HCT116 (cell line): ENCODE data around the gene PHACTR4. TPM values are rescaled to one million over a fixed set of nuclear protein-coding genes. Genes with fewer than 3 reads are reported as not detected.

Experiments used
- ATAC-seq: fragments of 200-7000 bp; cut with Tn5 transposase; 2 replicates; pipeline ENCODE4 v1.9.1; 2020; ENCODE audit warnings: mild to moderate bottlenecking, moderate library complexity
- BruUV-seq: library from RNA; stranded (reverse); fragments of 400-500 nt; replicated peaks from 2 replicates; lab custom pipeline; 2021; lab: Mats Ljungman, UMichigan
- CTCF ChIA-PET: fragments of 300-600 bp; sonication (Branson Sonifier 250); formaldehyde crosslinking; loops from one replicate; lab custom pipeline; 2021; ENCODE audit warnings: antibody characterized with exemption; lab: Charles Lee
- POLR2A ChIA-PET: fragments of 300-600, 350-600 bp; sonication (Branson Sonifier 250); formaldehyde crosslinking; loops from one replicate; lab custom pipeline; 2021; ENCODE audit warnings: antibody characterized with exemption; lab: Charles Lee
- RAD21 ChIA-PET, 2 experiments: fragments of 300-600 bp; sonication (Branson Sonifier 250); formaldehyde crosslinking; loops; one replicate each; lab custom pipeline; 2023; ENCODE audit warnings: low total read pairs in 2 of 2; ENCODE audit not compliant: uncharacterized antibody in 2 of 2, unreplicated experiment in 2 of 2, low non-redundant PET in 1 of 2; lab: Charles Lee
- DNase-seq: peaks from one replicate; pipeline ENCODE4 v3.0.0-alpha.2; 2010; ENCODE audit warnings: low read depth, low spot score
- H2AFZ ChIP-seq: fragments of 200-600 bp; shearing (Covaris generic), sonication (generic); 2 replicates; pipeline ENCODE4 v1.6.1; 2017; ENCODE audit warnings: low read depth, mixed run types, mixed read lengths, antibody characterized with exemption, low read length; ENCODE audit not compliant: poor library complexity, severe bottlenecking
- H3K27ac ChIP-seq: 2 replicates; pipeline ENCODE4 v1.5.1; 2012; ENCODE audit warnings: low read depth, low read length
- H3K27me3 ChIP-seq: fragments of 200-600 bp; sonication (generic); 2 replicates; pipeline ENCODE4 v1.6.1; 2016; ENCODE audit warnings: mixed run types, low read length, mixed read lengths; ENCODE audit not compliant: insufficient read depth
- H3K36me3 ChIP-seq, 2 experiments: fragments of 200-500 bp in 1 of 2; fragments of 200-600 bp in 1 of 2; sonication (Bioruptor generic) in 1 of 2; sonication (generic) in 1 of 2; 2 replicates each; pipeline versions ENCODE4 v1.5.1 to v1.6.1; 2014 to 2016; ENCODE audit warnings: low read length in 2 of 2, inconsistent platforms in 1 of 2, mixed read lengths in 1 of 2, mixed run types in 1 of 2; ENCODE audit not compliant: insufficient read depth in 2 of 2, control insufficient read depth in 1 of 2
- H3K4me1 ChIP-seq, 2 experiments: fragments of 200-600 bp in 1 of 2; sonication (generic) in 1 of 2; 2 replicates each; pipeline versions ENCODE4 v1.5.1 to v1.6.1; 2012 to 2017; ENCODE audit warnings: low read length in 2 of 2, inconsistent platforms in 1 of 2, mild to moderate bottlenecking in 1 of 2, mixed read lengths in 1 of 2, mixed run types in 1 of 2, moderate library complexity in 1 of 2; ENCODE audit not compliant: insufficient read depth in 2 of 2, control insufficient read depth in 1 of 2
- H3K4me2 ChIP-seq: fragments of 200-600 bp; sonication (generic); 2 replicates; pipeline ENCODE4 v1.6.1; 2017; ENCODE audit warnings: mixed run types, low read length, mixed read lengths
- H3K4me3 ChIP-seq, 2 experiments: fragments of 200-600 bp in 1 of 2; sonication (generic) in 1 of 2; replicated peaks in 1 of 2; 2 replicates each; pipeline ENCODE4 v1.5.1; 2011 to 2016; ENCODE audit warnings: low read length in 2 of 2, control low read depth in 1 of 2, low read depth in 1 of 2, mild to moderate bottlenecking in 1 of 2, mixed read lengths in 1 of 2, mixed run types in 1 of 2
- H3K79me2 ChIP-seq: fragments of 200-600 bp; sonication (generic); 2 replicates; pipeline ENCODE4 v1.6.1; 2017; ENCODE audit warnings: mild to moderate bottlenecking, mixed run types, low read length, moderate library complexity, mixed read lengths; ENCODE audit not compliant: insufficient read depth
- H3K9ac ChIP-seq: fragments of 200-600 bp; sonication (generic); 2 replicates; pipeline ENCODE4 v1.6.1; 2016; ENCODE audit warnings: low read length, mixed read lengths
- H3K9me2 ChIP-seq: fragments of 200-600 bp; sonication (generic), shearing (Covaris generic); 2 replicates; pipeline ENCODE4 v1.6.1; 2017; ENCODE audit warnings: mixed run types, mild to moderate bottlenecking, moderate library complexity; ENCODE audit not compliant: insufficient read depth
- H3K9me3 ChIP-seq, 2 experiments: fragments of 200-500 bp in 1 of 2; fragments of 200-600 bp in 1 of 2; sonication (Bioruptor generic) in 1 of 2; sonication (generic) in 1 of 2; 2 replicates each; pipeline ENCODE4 v1.6.1; 2014 to 2017; ENCODE audit warnings: low read length in 2 of 2, mixed read lengths in 2 of 2, inconsistent platforms in 1 of 2, low read depth in 1 of 2, mild to moderate bottlenecking in 1 of 2, mixed run types in 1 of 2, moderate library complexity in 1 of 2; ENCODE audit not compliant: control insufficient read depth in 1 of 2, insufficient read depth in 1 of 2
- H4K20me1 ChIP-seq: fragments of 200-600 bp; sonication (generic), shearing (Covaris generic); 2 replicates; pipeline ENCODE4 v1.6.1; 2017; ENCODE audit warnings: mixed run types, mild to moderate bottlenecking, moderate library complexity; ENCODE audit not compliant: insufficient read depth
- CBX3 ChIP-seq: IDR thresholded peaks from 2 replicates; pipeline ENCODE4 v1.6.1; 2012; ENCODE audit warnings: low read depth
- CEBPB ChIP-seq: IDR thresholded peaks from 2 replicates; pipeline ENCODE4 v1.6.1; 2012; ENCODE audit warnings: low read depth
- CTCF ChIP-seq, 3 experiments: fragments of 200-600 bp in 1 of 3; sonication (generic) in 1 of 3; IDR thresholded peaks in 2 of 3; conservative IDR thresholded peaks in 1 of 3; 2 replicates each; pipeline ENCODE4 v1.5.1; 2012 to 2017; ENCODE audit warnings: low read depth in 2 of 3, low read length in 2 of 3, antibody characterized with exemption in 1 of 3, borderline replicate concordance in 1 of 3, control low read depth in 1 of 3, mild to moderate bottlenecking in 1 of 3, mixed read lengths in 1 of 3, mixed run types in 1 of 3, moderate library complexity in 1 of 3; ENCODE audit not compliant: insufficient read depth in 1 of 3
- EGR1 ChIP-seq: IDR thresholded peaks from 2 replicates; pipeline ENCODE4 v1.6.1; 2012; ENCODE audit warnings: low read depth
- ELF1 ChIP-seq: IDR thresholded peaks from 2 replicates; pipeline ENCODE4 v1.6.1; 2012; ENCODE audit warnings: low read depth, borderline replicate concordance
- EZH2 ChIP-seq: fragments of 200-600 bp; sonication (generic); IDR thresholded peaks from 2 replicates; pipeline ENCODE4 v1.6.1; 2017; ENCODE audit warnings: antibody characterized with exemption, mixed run types
- JUND ChIP-seq: IDR thresholded peaks from 2 replicates; pipeline ENCODE4 v1.6.1; 2012
- MAX ChIP-seq: IDR thresholded peaks from 2 replicates; pipeline ENCODE4 v1.6.1; 2012
- POLR2A ChIP-seq: IDR thresholded peaks from 2 replicates; pipeline ENCODE4 v1.7.0; 2011; ENCODE audit warnings: borderline replicate concordance; ENCODE audit not compliant: insufficient read depth, insufficient read length; ENCODE audit errors: extremely low read depth
- RAD21 ChIP-seq: IDR thresholded peaks from 2 replicates; pipeline ENCODE4 v1.6.1; 2012; ENCODE audit warnings: low read depth, mild to moderate bottlenecking
- REST ChIP-seq: IDR thresholded peaks from 2 replicates; pipeline ENCODE4 v1.6.1; 2012; ENCODE audit warnings: low read depth
- SIN3A ChIP-seq: IDR thresholded peaks from 2 replicates; pipeline ENCODE4 v1.6.1; 2012; ENCODE audit warnings: low read depth
- SRF ChIP-seq: IDR thresholded peaks from 2 replicates; pipeline ENCODE4 v1.6.1; 2012; ENCODE audit warnings: low read depth
- YY1 ChIP-seq: IDR thresholded peaks from 2 replicates; pipeline ENCODE4 v1.6.1; 2011; ENCODE audit warnings: low read length, low read depth, moderate library complexity, mild to moderate bottlenecking; ENCODE audit not compliant: insufficient replicate concordance; ENCODE audit errors: extremely low read depth
- ZFX ChIP-seq: fragments of 450-650 bp; IDR thresholded peaks from 2 replicates; pipeline ENCODE4 v1.6.1; 2017
- ZNF274 ChIP-seq: fragments of 200-500 bp; sonication (Bioruptor generic); IDR thresholded peaks from 2 replicates; pipeline ENCODE4 v1.6.1; 2014; ENCODE audit warnings: mild to moderate bottlenecking, low read depth, low read length, inconsistent platforms
- intact Hi-C: fragments of 100-400 bp; cut with micrococcal nuclease; formaldehyde crosslinking; loops from 2 replicates; pipeline ENCODE4 v1.10.0; 2022
- total RNA-seq: library from RNA; stranded (reverse); gene quantifications from one replicate; pipeline ENCODE4 v1.2.1, GENCODE V29; 2021; ENCODE audit not compliant: unreplicated experiment
- TF ChIP-seq, protein P1 (sequence below): IDR thresholded peaks from 2 replicates; pipeline ENCODE4 v1.6.1; 2011; ENCODE audit warnings: mild to moderate bottlenecking, low read length, moderate library complexity; ENCODE audit not compliant: insufficient replicate concordance; ENCODE audit errors: extremely low read depth
- TF ChIP-seq, protein P2 (sequence below): IDR thresholded peaks from 2 replicates; pipeline ENCODE4 v1.6.1; 2012

PHACTR4 gene
- total RNA-seq, 1 experiment from 2014 or later, result 36.0 TPM

- Histone ChIP-seq H3K9me3 (no peaks in the 10 kb centered on the region), H2AFZ (no peak overlapping the region), H3K4me3 (no peak overlapping the region), H3K27me3 (no peaks in the 10 kb centered on the region), H3K4me1 (peaks cover 17 to 34% of the 10 kb centered on the region in 2 experiments), H3K79me2 (no peaks in the 10 kb centered on the region), H3K9ac (no peak overlapping the region), H3K27ac (no peak overlapping the region), H3K36me3 (peaks cover 2 to 6% of the 10 kb centered on the region in 2 experiments; a peak in 3 of 4 replicates), H3K4me2 (no peak overlapping the region), H3K9me2 (no peaks in the 10 kb centered on the region), H4K20me1 (no peaks in the 10 kb centered on the region)
- no peak for TF ChIP-seq SRF
- TF ChIP-seq EGR1, result no peak
- TF ChIP-seq JUND, result no peak
- TF ChIP-seq ZFX, result no peak
- TF ChIP-seq CBX3, result no peak
- no peak for TF ChIP-seq CEBPB
- no peak for TF ChIP-seq REST
- TF ChIP-seq EZH2, result no peak
- TF ChIP-seq, protein P1, sequence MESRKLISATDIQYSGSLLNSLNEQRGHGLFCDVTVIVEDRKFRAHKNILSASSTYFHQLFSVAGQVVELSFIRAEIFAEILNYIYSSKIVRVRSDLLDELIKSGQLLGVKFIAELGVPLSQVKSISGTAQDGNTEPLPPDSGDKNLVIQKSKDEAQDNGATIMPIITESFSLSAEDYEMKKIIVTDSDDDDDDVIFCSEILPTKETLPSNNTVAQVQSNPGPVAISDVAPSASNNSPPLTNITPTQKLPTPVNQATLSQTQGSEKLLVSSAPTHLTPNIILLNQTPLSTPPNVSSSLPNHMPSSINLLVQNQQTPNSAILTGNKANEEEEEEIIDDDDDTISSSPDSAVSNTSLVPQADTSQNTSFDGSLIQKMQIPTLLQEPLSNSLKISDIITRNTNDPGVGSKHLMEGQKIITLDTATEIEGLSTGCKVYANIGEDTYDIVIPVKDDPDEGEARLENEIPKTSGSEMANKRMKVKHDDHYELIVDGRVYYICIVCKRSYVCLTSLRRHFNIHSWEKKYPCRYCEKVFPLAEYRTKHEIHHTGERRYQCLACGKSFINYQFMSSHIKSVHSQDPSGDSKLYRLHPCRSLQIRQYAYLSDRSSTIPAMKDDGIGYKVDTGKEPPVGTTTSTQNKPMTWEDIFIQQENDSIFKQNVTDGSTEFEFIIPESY, result no peak
- TF ChIP-seq YY1, result no peak
- no peak for TF ChIP-seq ELF1
- TF ChIP-seq MAX, result no peak
- TF ChIP-seq SIN3A, result no peak
- no peak for TF ChIP-seq ZNF274
- no peak for TF ChIP-seq RAD21
- no peak for TF ChIP-seq POLR2A
- TF ChIP-seq CTCF (IDR thresholded peaks at IDR 0.05 in 2 of 3, conservative IDR thresholded peaks at IDR 0.05 in 1 of 3; ENCODE audit: borderline replicate concordance in 1 of 3, insufficient read depth in 1 of 3, low read depth in 2 of 3, low read length in 2 of 3), result no peak
- TF ChIP-seq, protein P2, sequence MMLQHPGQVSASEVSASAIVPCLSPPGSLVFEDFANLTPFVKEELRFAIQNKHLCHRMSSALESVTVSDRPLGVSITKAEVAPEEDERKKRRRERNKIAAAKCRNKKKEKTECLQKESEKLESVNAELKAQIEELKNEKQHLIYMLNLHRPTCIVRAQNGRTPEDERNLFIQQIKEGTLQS, result no peak
- ChIA-PET RAD21 (no interaction called here), CTCF (no interaction called here), POLR2A (interaction anchor here (2.8 kb wide), 2 partner anchors 10 to 12 kb away, joined by 8 to 18 read pairs; partner anchors contain the start of gene MED18)
- DNase-seq (no peak), ATAC-seq (no peak)
- no TSS peak for BruUV-seq
- intact Hi-C loops, result no loop called here
Measured at GRCh38 chr1:28339551-28339950, 30.0 kb upstream of the PHACTR4 start.
